Duodenal mucosa (tissue), 2 donors: ENCODE measurements around the gene APMAP.

Experiments used
- H3K27ac ChIP-seq: one replicate; pipeline ENCODE4 v1.7.0; 2013; ENCODE audit warnings: low read depth, low read length
- H3K27me3 ChIP-seq, 2 donors: one replicate each; pipeline ENCODE4 v1.7.0; 2013; ENCODE audit warnings: low read length in 2 of 2, control low read depth in 1 of 2; ENCODE audit not compliant: insufficient read depth in 2 of 2, control insufficient read depth in 1 of 2
- H3K36me3 ChIP-seq, 2 donors: one replicate each; pipeline ENCODE4 v1.7.0; 2013; ENCODE audit warnings: low read length in 2 of 2, control low read depth in 1 of 2; ENCODE audit not compliant: insufficient read depth in 2 of 2, control insufficient read depth in 1 of 2
- H3K4me1 ChIP-seq, 2 donors: one replicate each; pipeline ENCODE4 v1.7.0; 2013; ENCODE audit warnings: low read length in 2 of 2, control low read depth in 1 of 2; ENCODE audit not compliant: insufficient read depth in 2 of 2, control insufficient read depth in 1 of 2
- H3K4me3 ChIP-seq, 2 donors: one replicate each; pipeline ENCODE4 v1.7.0; 2013; ENCODE audit warnings: low read length in 2 of 2, low read depth in 1 of 2
- H3K9ac ChIP-seq, 2 donors: one replicate each; pipeline ENCODE4 v1.7.0; 2013; ENCODE audit warnings: low read length in 2 of 2, low read depth in 1 of 2
- H3K9me3 ChIP-seq, 2 donors: one replicate each; pipeline ENCODE4 v1.7.0; 2013; ENCODE audit warnings: low read length in 2 of 2, control low read depth in 1 of 2; ENCODE audit not compliant: control insufficient read depth in 1 of 2

APMAP gene

GRCh38 chr20:25016471-25016870, 23.9 kb upstream of the APMAP start:
- no peaks in the 10 kb centered on the region for H3K9me3 ChIP-seq
- H3K27ac ChIP-seq = no peak overlapping the region
- H3K27me3 ChIP-seq = no peaks in the 10 kb centered on the region
- H3K36me3 ChIP-seq = peaks cover 55 to 74% of the 10 kb centered on the region in 2 donors
- no peak overlapping the region for H3K4me3 ChIP-seq
- H3K4me1 ChIP-seq = peaks cover 8 to 11% of the 10 kb centered on the region in 2 donors
- H3K9ac ChIP-seq = no peak overlapping the region

- H3K27ac ChIP-seq = no peak overlapping the region
- H3K9ac ChIP-seq = no peak overlapping the region
- peaks cover 60 to 74% of the 10 kb centered on the region in 2 donors for H3K36me3 ChIP-seq
- no peaks in the 10 kb centered on the region for H3K9me3 ChIP-seq
- H3K27me3 ChIP-seq = no peaks in the 10 kb centered on the region
- H3K4me3 ChIP-seq = no peak overlapping the region
- peaks cover 8 to 9% of the 10 kb centered on the region in 2 donors for H3K4me1 ChIP-seq
These were observed 23.4 kb upstream of the APMAP start for GRCh38 chr20:25015986-25016385.

DNA sequence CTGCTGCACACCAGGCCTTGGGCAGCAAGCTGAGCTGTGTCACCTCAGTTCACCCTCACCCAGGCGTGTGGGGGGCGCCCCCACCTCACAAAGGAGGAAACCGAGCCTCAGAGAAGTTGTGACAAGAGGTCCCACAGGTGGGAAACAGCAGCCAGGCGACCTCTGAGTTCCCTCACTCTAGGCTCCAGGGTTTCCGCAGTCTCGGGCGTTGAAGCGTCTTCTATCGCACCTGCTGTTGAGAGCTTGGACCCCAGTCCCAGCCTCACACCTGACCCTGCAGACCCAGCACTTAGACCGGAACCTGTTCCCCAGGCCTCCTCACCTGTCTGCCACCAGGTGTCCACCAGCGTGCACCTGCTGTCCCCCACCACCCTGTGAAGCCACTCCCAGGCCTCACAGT, 22.3 kb upstream of the APMAP start:
- Histone ChIP-seq H3K9me3 (no peaks in the 10 kb centered on the region), H3K36me3 (peaks cover 58 to 75% of the 10 kb centered on the region in 2 donors), H3K4me3 (no peak overlapping the region), H3K4me1 (peaks cover 8 to 9% of the 10 kb centered on the region in 2 donors), H3K27ac (no peak overlapping the region), H3K27me3 (no peaks in the 10 kb centered on the region), H3K9ac (no peak overlapping the region)

GRCh38 chr20:25013478-25014380, 21.2 kb upstream of the APMAP start:
- no peaks in the 10 kb centered on the region for H3K27me3 ChIP-seq
- no peak overlapping the region for H3K4me3 ChIP-seq
- no peaks in the 10 kb centered on the region for H3K9me3 ChIP-seq
- no peak overlapping the region for H3K9ac ChIP-seq
- peaks cover 8% of the 10 kb centered on the region in 2 donors for H3K4me1 ChIP-seq
- no peak overlapping the region for H3K27ac ChIP-seq
- H3K36me3 ChIP-seq = peaks cover 64 to 77% of the 10 kb centered on the region in 2 donors

DNA sequence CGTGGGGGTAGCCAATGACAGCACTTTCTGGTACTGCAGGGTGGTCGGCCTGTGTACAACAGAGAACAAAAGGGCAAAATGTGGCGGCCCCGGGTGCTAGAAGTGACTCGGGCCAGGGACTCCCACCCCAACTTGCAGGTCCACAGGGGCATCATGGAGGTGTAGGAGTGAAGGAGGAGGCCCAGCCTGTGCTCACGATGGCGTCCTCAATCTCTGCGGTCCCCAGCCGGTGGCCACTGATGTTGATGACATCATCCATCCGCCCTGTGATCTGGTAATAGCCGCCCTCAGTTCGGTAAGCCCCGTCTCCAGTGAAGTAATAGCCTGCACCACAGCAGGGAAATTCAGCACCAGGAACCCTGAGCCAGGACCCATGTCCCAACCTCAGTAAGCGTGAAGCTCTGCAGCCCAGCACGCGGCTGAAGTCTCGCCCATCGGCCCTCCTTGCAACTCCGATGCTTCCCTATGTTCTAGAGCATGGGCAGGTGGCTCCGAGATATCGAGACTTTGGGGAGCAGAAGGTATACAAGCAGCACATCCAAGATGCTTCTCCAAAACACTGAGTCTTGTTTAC, 20.2 kb upstream of the APMAP start:
- Histone ChIP-seq H3K9ac (no peak overlapping the region), H3K27me3 (no peaks in the 10 kb centered on the region), H3K9me3 (no peaks in the 10 kb centered on the region), H3K36me3 (peaks cover 67 to 87% of the 10 kb centered on the region in 2 donors), H3K4me3 (no peak overlapping the region), H3K4me1 (peaks cover 3% of the 10 kb centered on the region in 2 donors), H3K27ac (no peak overlapping the region)

DNA sequence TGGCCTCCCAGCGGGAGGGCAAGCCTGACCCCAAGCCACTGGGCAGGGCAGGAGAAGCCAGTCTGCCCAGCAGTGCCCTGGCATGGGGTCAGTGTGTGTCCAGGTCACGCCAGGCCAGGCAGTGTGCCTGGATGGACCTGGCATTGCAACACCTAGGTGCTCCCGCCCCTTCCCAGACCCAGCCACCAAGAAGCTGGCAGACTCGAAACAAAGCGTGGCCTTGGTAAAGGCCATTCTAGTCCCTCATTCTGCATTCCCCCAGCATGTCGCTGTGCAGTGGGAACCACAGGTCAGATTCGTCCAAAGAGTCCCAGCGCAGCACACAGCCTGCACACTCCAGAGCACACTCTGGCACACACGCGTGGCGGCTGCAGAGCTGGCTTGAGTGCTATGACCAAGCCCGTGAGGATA, 19.3 kb upstream of the APMAP start:
- H3K4me3 ChIP-seq = no peak overlapping the region
- H3K27me3 ChIP-seq = no peaks in the 10 kb centered on the region
- H3K9me3 ChIP-seq = no peaks in the 10 kb centered on the region
- H3K27ac ChIP-seq = no peak overlapping the region
- peaks cover 0 to 3% of the 10 kb centered on the region in 2 donors for H3K4me1 ChIP-seq
- peaks cover 69 to 95% of the 10 kb centered on the region in 2 donors for H3K36me3 ChIP-seq
- H3K9ac ChIP-seq = no peak overlapping the region

GRCh38 chr20:25011261-25011660, 18.7 kb upstream of the APMAP start:
- Histone ChIP-seq H3K36me3 (peaks cover 71 to 95% of the 10 kb centered on the region in 2 donors), H3K27ac (no peak overlapping the region), H3K4me3 (no peak overlapping the region), H3K27me3 (no peaks in the 10 kb centered on the region), H3K4me1 (peaks cover 0 to 3% of the 10 kb centered on the region in 2 donors), H3K9ac (no peak overlapping the region), H3K9me3 (no peaks in the 10 kb centered on the region)

- Histone ChIP-seq H3K4me1 (no peaks in the 10 kb centered on the region), H3K4me3 (no peak overlapping the region), H3K9ac (no peak overlapping the region), H3K27me3 (no peaks in the 10 kb centered on the region), H3K27ac (no peak overlapping the region), H3K9me3 (no peaks in the 10 kb centered on the region), H3K36me3 (peaks cover 67 to 96% of the 10 kb centered on the region in 2 donors)
These were observed 16.9 kb upstream of the APMAP start for GRCh38 chr20:25009218-25010145.

DNA sequence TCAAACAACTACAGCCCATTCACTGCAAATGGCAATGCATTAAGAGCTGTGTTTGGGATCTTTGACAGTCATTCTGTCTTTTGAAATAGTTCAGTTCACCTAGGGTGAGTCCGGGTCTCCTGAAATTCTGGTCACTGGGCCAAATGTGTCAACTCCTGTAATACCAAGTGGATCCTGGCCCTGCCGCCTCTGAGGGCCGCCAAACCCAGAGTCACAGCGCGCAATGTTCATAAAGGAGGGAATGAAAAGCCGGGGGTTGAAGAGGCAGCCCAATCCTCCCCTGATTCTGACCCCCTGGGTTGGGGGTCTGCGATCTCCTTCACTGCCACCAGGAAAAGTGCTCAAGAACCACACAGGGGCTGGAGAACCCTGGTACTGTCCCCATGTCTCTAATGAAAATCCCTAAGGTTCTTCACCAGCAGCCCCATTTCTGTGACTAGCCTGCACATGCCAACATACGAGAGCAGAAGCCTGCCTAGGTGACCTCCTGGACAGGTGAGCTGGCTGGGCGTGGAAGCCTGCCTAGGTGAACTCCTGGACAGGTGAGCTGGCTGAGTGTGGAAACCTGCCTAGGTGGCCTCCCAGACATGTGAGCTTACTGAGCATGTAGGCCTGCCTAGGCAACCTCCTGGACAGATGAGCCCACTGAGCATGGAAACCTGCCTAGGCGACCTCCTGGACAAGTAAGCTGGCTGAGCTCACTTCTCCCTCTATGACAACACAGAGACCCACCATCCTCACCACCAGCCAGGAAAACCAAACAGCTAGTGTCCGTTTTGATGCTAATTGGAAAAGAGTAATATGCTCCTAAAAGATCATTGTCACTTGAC, 16.1 kb upstream of the APMAP start:
- Histone ChIP-seq H3K27ac (no peak overlapping the region), H3K36me3 (peaks cover 59 to 87% of the 10 kb centered on the region in 2 donors), H3K4me1 (no peaks in the 10 kb centered on the region), H3K4me3 (no peak overlapping the region), H3K9ac (no peak overlapping the region), H3K27me3 (no peaks in the 10 kb centered on the region), H3K9me3 (no peaks in the 10 kb centered on the region)
